RWPE2 (cell line): Measurements from ENCODE around the gene SLC1A4.

Source experiments
- ATAC-seq: fragments of 200-7000 bp; cut with Tn5 transposase; 3 replicates; pipeline ENCODE4 v1.9.1; 2021; ENCODE audit warnings: low read depth
- DNase-seq: peaks from one replicate; pipeline ENCODE4 v3.0.0-alpha.2; 2020; ENCODE audit warnings: low spot score
- H3K27ac ChIP-seq: fragments of 450-650 bp; 2 replicates; pipeline ENCODE4 v1.5.1; 2017; ENCODE audit warnings: mild to moderate bottlenecking; ENCODE audit not compliant: poor library complexity, severe bottlenecking
- H3K27me3 ChIP-seq: fragments of 250-450 bp; sonication (Bioruptor Pico); 2 replicates; pipeline ENCODE4 v1.5.1; 2021; ENCODE audit warnings: mild to moderate bottlenecking, moderate library complexity; ENCODE audit not compliant: insufficient read depth, poor library complexity, severe bottlenecking
- H3K36me3 ChIP-seq: fragments of 250-450 bp; sonication (Bioruptor Pico); 2 replicates; pipeline ENCODE4 v1.5.1; 2020; ENCODE audit warnings: low read depth, mild to moderate bottlenecking, moderate library complexity
- H3K4me1 ChIP-seq: fragments of 250-450 bp; sonication (Bioruptor Pico); 2 replicates; pipeline ENCODE4 v1.5.1; 2021; ENCODE audit warnings: mild to moderate bottlenecking, moderate library complexity; ENCODE audit not compliant: insufficient read depth, poor library complexity, severe bottlenecking
- H3K4me3 ChIP-seq: fragments of 250-450 bp; sonication (Bioruptor Pico); 2 replicates; pipeline ENCODE4 v1.5.1; 2021; ENCODE audit warnings: mild to moderate bottlenecking, moderate library complexity; ENCODE audit not compliant: severe bottlenecking
- H3K9me3 ChIP-seq: fragments of 250-450 bp; sonication (Bioruptor Pico); 2 replicates; pipeline ENCODE4 v1.5.1; 2021; ENCODE audit warnings: mild to moderate bottlenecking, moderate library complexity; ENCODE audit not compliant: severe bottlenecking
- TF ChIP-seq, protein P1 (sequence below): fragments of 450-650 bp; IDR thresholded peaks from one replicate; pipeline ENCODE4 v1.5.1; 2017; ENCODE audit warnings: mild to moderate bottlenecking, moderate library complexity; ENCODE audit not compliant: poor library complexity, severe bottlenecking

SLC1A4 gene

DNA sequence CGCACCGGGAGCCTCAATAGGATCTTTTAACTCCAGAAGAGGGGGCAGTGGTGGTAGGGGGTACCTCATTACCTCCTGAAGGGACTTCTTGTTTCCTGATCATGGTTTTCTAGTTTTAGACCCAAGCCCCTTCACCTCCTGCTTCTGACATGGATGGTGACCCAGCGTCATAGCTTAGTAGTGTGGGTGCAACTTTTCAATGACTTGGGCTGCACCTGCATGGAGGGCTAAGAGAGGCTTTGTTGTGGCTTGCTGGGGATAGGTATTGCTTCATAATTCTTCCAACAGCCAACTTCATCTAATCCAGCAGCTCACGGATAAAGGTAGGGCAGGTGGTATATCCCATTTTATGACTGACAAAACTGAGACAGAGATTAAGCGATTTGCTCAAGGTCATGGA is 3.0 kb downstream of the SLC1A4 start:
- no peaks in the 10 kb centered on the region for H3K4me1 ChIP-seq
- TF ChIP-seq, protein P1, sequence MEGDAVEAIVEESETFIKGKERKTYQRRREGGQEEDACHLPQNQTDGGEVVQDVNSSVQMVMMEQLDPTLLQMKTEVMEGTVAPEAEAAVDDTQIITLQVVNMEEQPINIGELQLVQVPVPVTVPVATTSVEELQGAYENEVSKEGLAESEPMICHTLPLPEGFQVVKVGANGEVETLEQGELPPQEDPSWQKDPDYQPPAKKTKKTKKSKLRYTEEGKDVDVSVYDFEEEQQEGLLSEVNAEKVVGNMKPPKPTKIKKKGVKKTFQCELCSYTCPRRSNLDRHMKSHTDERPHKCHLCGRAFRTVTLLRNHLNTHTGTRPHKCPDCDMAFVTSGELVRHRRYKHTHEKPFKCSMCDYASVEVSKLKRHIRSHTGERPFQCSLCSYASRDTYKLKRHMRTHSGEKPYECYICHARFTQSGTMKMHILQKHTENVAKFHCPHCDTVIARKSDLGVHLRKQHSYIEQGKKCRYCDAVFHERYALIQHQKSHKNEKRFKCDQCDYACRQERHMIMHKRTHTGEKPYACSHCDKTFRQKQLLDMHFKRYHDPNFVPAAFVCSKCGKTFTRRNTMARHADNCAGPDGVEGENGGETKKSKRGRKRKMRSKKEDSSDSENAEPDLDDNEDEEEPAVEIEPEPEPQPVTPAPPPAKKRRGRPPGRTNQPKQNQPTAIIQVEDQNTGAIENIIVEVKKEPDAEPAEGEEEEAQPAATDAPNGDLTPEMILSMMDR, result no peak
- H3K27me3 ChIP-seq, result no peaks in the 10 kb centered on the region
- no peak overlapping the region for H3K27ac ChIP-seq
- DNase-seq, result no peak
- no peak for ATAC-seq
- H3K9me3 ChIP-seq, result no peaks in the 10 kb centered on the region
- no peaks in the 10 kb centered on the region; the same call in 1 of the 2 replicates for H3K36me3 ChIP-seq
- no peak overlapping the region for H3K4me3 ChIP-seq

DNA sequence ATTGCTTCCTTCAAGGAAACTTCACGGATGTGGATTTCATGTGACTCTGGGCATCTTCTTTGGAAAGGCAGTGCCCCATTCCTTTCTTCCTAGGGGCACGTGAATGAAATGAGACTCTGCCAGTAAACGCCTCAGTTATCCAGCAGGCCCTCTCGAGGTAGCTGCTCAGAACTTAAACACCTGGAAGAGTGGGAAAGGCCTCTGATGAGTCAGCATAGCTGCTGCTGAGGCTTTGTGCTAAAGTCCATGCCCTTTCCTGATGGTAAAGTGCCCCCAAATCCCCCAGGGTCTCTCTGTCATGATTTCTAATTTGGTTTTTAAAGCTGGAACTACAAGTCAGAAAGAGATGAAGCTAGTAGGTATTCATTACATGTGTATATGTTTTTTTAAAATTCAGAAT is 3.8 kb downstream of the SLC1A4 start:
- no peaks in the 10 kb centered on the region for H3K4me1 ChIP-seq
- TF ChIP-seq, protein P1, result no peak
- no peak overlapping the region for H3K4me3 ChIP-seq
- H3K36me3 ChIP-seq, result no peaks in the 10 kb centered on the region; the same call in 1 of the 2 replicates
- ATAC-seq (no peak), DNase-seq (no peak)
- no peaks in the 10 kb centered on the region for H3K27me3 ChIP-seq
- H3K27ac ChIP-seq, result no peak overlapping the region
- H3K9me3 ChIP-seq, result no peaks in the 10 kb centered on the region

DNA sequence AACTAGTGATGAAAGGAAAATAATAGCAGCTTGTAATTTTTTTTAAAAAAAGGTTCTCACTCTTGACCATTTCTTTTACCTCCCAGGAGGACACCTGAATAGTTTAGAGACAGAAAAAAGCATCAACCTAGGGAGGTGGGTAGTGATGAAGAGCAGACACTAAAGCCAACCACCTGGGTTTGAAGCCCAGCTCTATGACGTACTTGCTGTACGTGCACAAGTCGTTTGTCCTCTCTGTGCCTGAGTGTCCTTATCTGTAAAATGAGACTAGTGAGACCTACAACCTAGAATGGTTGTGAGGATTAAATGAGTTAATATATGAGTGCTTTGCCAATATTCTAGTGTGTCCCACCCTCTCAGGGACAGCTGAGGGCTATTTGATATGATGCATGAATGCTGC is 5.8 kb downstream of the SLC1A4 start:
- no peak for DNase-seq
- no peak for ATAC-seq
- TF ChIP-seq, protein P1, result no peak
- H3K9me3 ChIP-seq, result no peaks in the 10 kb centered on the region
- H3K36me3 ChIP-seq, result no peaks in the 10 kb centered on the region; the same call in 1 of the 2 replicates
- H3K27me3 ChIP-seq, result no peaks in the 10 kb centered on the region
- H3K27ac ChIP-seq, result no peak overlapping the region
- no peaks in the 10 kb centered on the region for H3K4me1 ChIP-seq
- H3K4me3 ChIP-seq, result no peak overlapping the region

DNA sequence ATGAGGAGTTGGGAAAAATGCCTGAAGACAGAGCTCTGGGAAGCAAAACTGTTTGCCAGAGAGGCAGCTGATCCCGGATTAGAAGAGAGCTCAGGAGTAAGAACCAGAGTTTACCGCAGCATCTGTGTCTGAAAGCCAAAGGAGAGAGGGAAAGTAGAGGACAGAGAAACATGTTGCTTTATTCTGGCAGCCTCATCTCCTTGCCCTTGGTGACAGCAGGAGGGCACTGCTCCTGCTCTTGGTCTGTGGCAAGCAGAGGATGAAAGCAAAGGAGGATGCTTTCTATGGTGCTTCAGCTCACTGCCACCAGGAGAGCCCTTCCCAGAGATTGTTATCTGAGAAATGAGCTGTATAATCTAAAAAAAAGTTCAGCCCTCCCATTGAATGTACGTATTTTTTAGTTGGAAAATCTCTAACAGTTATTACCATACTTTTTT is 7.7 kb downstream of the SLC1A4 start:
- no peak for DNase-seq
- no peak for ATAC-seq
- Histone ChIP-seq H3K36me3 (no peaks in the 10 kb centered on the region; the same call in 1 of the 2 replicates), H3K4me3 (no peak overlapping the region), H3K4me1 (no peaks in the 10 kb centered on the region), H3K27me3 (no peaks in the 10 kb centered on the region), H3K9me3 (no peaks in the 10 kb centered on the region), H3K27ac (no peak overlapping the region)
- TF ChIP-seq, protein P1, result no peak

DNA sequence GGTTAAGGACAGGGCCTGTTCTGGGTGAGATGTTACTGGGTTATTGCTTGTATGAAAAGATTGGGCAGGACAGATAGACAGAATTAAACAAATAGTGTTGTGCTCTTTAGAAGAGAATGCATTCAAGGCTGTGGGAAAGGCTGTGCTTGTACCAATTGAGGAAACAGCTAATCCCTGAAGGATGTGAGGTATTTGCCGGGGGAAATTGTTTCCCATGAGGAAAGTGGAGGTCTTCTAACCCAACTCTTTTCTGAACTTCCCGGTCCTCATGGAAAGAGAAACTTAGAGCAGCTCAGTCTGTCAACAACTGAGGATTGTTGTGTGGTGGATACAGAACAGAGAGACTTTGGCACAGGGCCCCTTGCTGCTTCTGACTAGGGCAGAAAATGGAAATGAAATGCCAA is 9.5 kb downstream of the SLC1A4 start:
- DNase-seq (no peak), ATAC-seq (no peak)
- Histone ChIP-seq H3K4me1 (no peaks in the 10 kb centered on the region), H3K36me3 (no peaks in the 10 kb centered on the region; the same call in 1 of the 2 replicates), H3K9me3 (no peaks in the 10 kb centered on the region), H3K27me3 (no peaks in the 10 kb centered on the region), H3K27ac (no peak overlapping the region), H3K4me3 (no peak overlapping the region)
- TF ChIP-seq, protein P1, result no peak
